Measurements from ENCODE around the gene PLOD2. TPM values are rescaled to one million over a fixed set of nuclear protein-coding genes. Genes with fewer than 3 reads are reported as not detected.

PLOD2 gene
- total and polyA plus RNA-seq, 2 of the 8 experiments (the other 6 are each of a cell fraction or from before 2014, with no cell fraction given) = 4.0 to 28.7 TPM

- Histone ChIP-seq H3K27me3 (replicated peaks in 1 of 4; ENCODE audit: control insufficient read depth in 3 of 4, extremely low read depth in 1 of 4, insufficient read depth in 3 of 4, low read length in 3 of 4) (no peaks in the 10 kb centered on the region), H3K9me3 (ENCODE audit: insufficient read depth in 2 of 2, low read depth in 1 of 2, low read length in 1 of 2) (no peaks in the 10 kb centered on the region), H2AFZ (ENCODE audit: low read length) (no peak overlapping the region), H3K56ac (replicated peaks; ENCODE audit: insufficient read length, low read depth, low read length) (no peak overlapping the region), H3K36me3 (ENCODE audit: control insufficient read depth in 2 of 4, insufficient read depth in 4 of 4, low read length in 3 of 4) (no peaks in the 10 kb centered on the region), H3K79me2 (ENCODE audit: control insufficient read depth in 1 of 2, insufficient read depth in 2 of 2, low read length in 2 of 2) (peaks cover 0 to 55% of the 10 kb centered on the region in 2 experiments; a peak in 2 of 4 replicates), H2BK20ac (ENCODE audit: low read length) (no peak overlapping the region), H4K8ac (ENCODE audit: extremely low read depth, insufficient read depth, low read length) (no peak overlapping the region), H3K27ac (ENCODE audit: low read depth, low read length) (no peak overlapping the region), H2BK15ac (ENCODE audit: low read length) (no peak overlapping the region), H2BK5ac (ENCODE audit: low read depth, low read length) (no peak overlapping the region), H4K5ac (ENCODE audit: insufficient read length, low read depth, low read length) (no peak overlapping the region), H3K14ac (ENCODE audit: insufficient read length) (no peak overlapping the region), H3K4me1 (replicated peaks in 1 of 4; ENCODE audit: control insufficient read depth in 3 of 4, insufficient read depth in 4 of 4, low read length in 3 of 4) (peaks cover 0 to 12% (median 2%) of the 10 kb centered on the region in 4 experiments; a peak in 1 of 7 replicates), H3K9ac (replicated peaks in 1 of 4; ENCODE audit: extremely low read depth in 1 of 4, low read depth in 3 of 4, low read length in 3 of 4) (no peak overlapping the region), H2BK12ac (ENCODE audit: low read depth, low read length) (no peak overlapping the region), H4K20me1 (replicated peaks in 1 of 2; ENCODE audit: control insufficient read depth in 1 of 2, insufficient read depth in 2 of 2, low read length in 2 of 2) (no peaks in the 10 kb centered on the region), H3K4ac (replicated peaks; ENCODE audit: insufficient read length, low read depth, low read length) (no peak overlapping the region), H2BK120ac (replicated peaks; ENCODE audit: low read depth, low read length) (no peak overlapping the region), H3K23ac (ENCODE audit: insufficient read length) (no peak overlapping the region), H2AK5ac (ENCODE audit: low read depth, low read length) (no peak overlapping the region), H3K4me2 (ENCODE audit: insufficient read depth in 1 of 2, low read depth in 2 of 2, low read length in 2 of 2) (no peak overlapping the region), H3K18ac (ENCODE audit: extremely low read depth, low read length) (no peak overlapping the region), H3K4me3 (ENCODE audit: extremely low read depth in 1 of 4, insufficient read depth in 2 of 4, low read depth in 3 of 4, low read length in 4 of 4) (no peak overlapping the region), H4K91ac (replicated peaks; ENCODE audit: insufficient read length, low read length) (no peak overlapping the region), H3K79me1 (ENCODE audit: low read depth, low read length) (no peaks in the 10 kb centered on the region), H3K23me2 (ENCODE audit: low read depth, low read length) (no peaks in the 10 kb centered on the region)
- 89% methylated on average over 3 of the region's 3 CpGs; no CpG with 5 or more reads in 1 of the 2 experiments for WGBS, 2 experiments (ENCODE audit: extremely low coverage in 1 of 2, insufficient coverage in 1 of 2, insufficient read length in 1 of 2, insufficient replicate concordance in 2 of 2, low coverage in 1 of 2, low lambda C conversion rate in 2 of 2, missing lambda C conversion rate in 1 of 2)
- FAIRE-seq (no peak), DNase-seq (ENCODE audit: low read depth in 1 of 2, low spot score in 2 of 2) (no peak)
- CTCF ChIA-PET (ENCODE audit: partially characterized antibody) = interaction anchor here (1.5 kb wide), 1 partner anchor 23 kb away, joined by 5 read pairs; no protein-coding TSS in a partner anchor
- no peak for TF ChIP-seq HDAC6 (IDR thresholded peaks at IDR 0.05; ENCODE audit: low read depth, low read length)
- TF ChIP-seq SIRT6 (IDR thresholded peaks at IDR 0.05; ENCODE audit: low read length) = no peak
- TF ChIP-seq CBX5 (IDR thresholded peaks at IDR 0.05; ENCODE audit: low read depth, low read length) = no peak
- TF ChIP-seq GTF2F1 (IDR thresholded peaks at IDR 0.05; ENCODE audit: borderline replicate concordance, low read depth, low read length) = no peak
- POLR2A ChIA-PET (ENCODE audit: partially characterized antibody) = no interaction called here
These were observed 24.3 kb downstream of the PLOD2 start for GRCh38 chr3:146136647-146137046.

All from H1 (cell line).